CD4-positive, alpha-beta memory T cell (primary cell): Measurements from ENCODE around the gene CDAN1. TPM values are rescaled to one million over a fixed set of nuclear protein-coding genes. Genes with fewer than 3 reads are reported as not detected.

Experiments
- CTCF ChIA-PET: fragments of 350-600 bp; sonication (Branson Sonifier 250); formaldehyde crosslinking; loops from one replicate; lab custom pipeline; 2021; ENCODE audit warnings: inconsistent platforms; ENCODE audit not compliant: partially characterized antibody; lab: Charles Lee
- POLR2A ChIA-PET: fragments of 350-600 bp; sonication (Branson Sonifier 250); formaldehyde crosslinking; loops from one replicate; lab custom pipeline; 2021; ENCODE audit not compliant: partially characterized antibody; lab: Charles Lee
- DNase-seq, 5 donors: peaks; one replicate each; pipeline versions ENCODE4 v3.0.0 to v3.0.0-alpha.2; 2020 to 2022; ENCODE audit warnings: mixed read lengths in 1 of 5
- H3K27ac ChIP-seq: one replicate; pipeline ENCODE4 v1.7.0; 2013; ENCODE audit warnings: low read depth, low read length
- H3K27me3 ChIP-seq: 2 replicates; pipeline ENCODE4 v1.7.0; 2013; ENCODE audit warnings: mild to moderate bottlenecking, low read length, moderate library complexity; ENCODE audit not compliant: insufficient read depth
- H3K36me3 ChIP-seq: 2 replicates; pipeline ENCODE4 v1.7.0; 2013; ENCODE audit warnings: mild to moderate bottlenecking, low read length, moderate library complexity; ENCODE audit not compliant: insufficient read depth
- H3K4me1 ChIP-seq: 2 replicates; pipeline ENCODE4 v1.7.0; 2013; ENCODE audit warnings: mild to moderate bottlenecking, low read length, moderate library complexity; ENCODE audit not compliant: insufficient read depth
- H3K4me3 ChIP-seq, 2 donors: one replicate each; pipeline ENCODE4 v1.7.0; 2013; ENCODE audit warnings: low read length in 2 of 2, mild to moderate bottlenecking in 1 of 2
- H3K9me3 ChIP-seq, 2 donors: one replicate each; pipeline ENCODE4 v1.7.0; 2013; ENCODE audit warnings: low read length in 2 of 2, control low read depth in 1 of 2; ENCODE audit not compliant: control insufficient read depth in 1 of 2
- H3K27ac Mint-ChIP-seq, 7 donors: one replicate each; pipeline ENCODE4 v1.8.0; 2020 to 2021; ENCODE audit warnings: mixed read lengths in 7 of 7, mild to moderate bottlenecking in 6 of 7, inconsistent platforms in 3 of 7, moderate library complexity in 3 of 7
- H3K27me3 Mint-ChIP-seq, 2 donors: one replicate each; pipeline ENCODE4 v1.8.0; 2020 to 2021; ENCODE audit warnings: mixed read lengths in 2 of 2
- H3K36me3 Mint-ChIP-seq, 2 donors: one replicate each; pipeline ENCODE4 v1.8.0; 2020 to 2021; ENCODE audit warnings: mixed read lengths in 2 of 2, inconsistent platforms in 1 of 2, mild to moderate bottlenecking in 1 of 2
- H3K4me1 Mint-ChIP-seq, 4 donors: one replicate each; pipeline ENCODE4 v1.8.0; 2020 to 2021; ENCODE audit warnings: mixed read lengths in 4 of 4, mild to moderate bottlenecking in 1 of 4
- H3K4me3 Mint-ChIP-seq, 8 donors: one replicate each; pipeline ENCODE4 v1.8.0; 2020 to 2021; ENCODE audit warnings: mixed read lengths in 8 of 8, mild to moderate bottlenecking in 7 of 8, moderate library complexity in 6 of 8, inconsistent platforms in 3 of 8
- H3K9me3 Mint-ChIP-seq, 8 donors: one replicate each; pipeline ENCODE4 v1.8.0; 2020 to 2021; ENCODE audit warnings: mixed read lengths in 8 of 8, mild to moderate bottlenecking in 5 of 8, inconsistent platforms in 3 of 8, moderate library complexity in 1 of 8
- intact Hi-C: fragments of 100-400 bp; cut with micrococcal nuclease; formaldehyde crosslinking; loops from one replicate; pipeline ENCODE4 v1.15.1; 2023
- polyA plus RNA-seq, 2 donors: library from polyadenylated mRNA; unstranded; fragments of 300-500 nt; fragmentation: Illumina TruSeq; gene quantifications; one replicate each; pipeline ENCODE4 v1.2.3, GENCODE V29; 2021
- total RNA-seq, 2 experiments: library from RNA; stranded (reverse); gene quantifications; one replicate each; pipeline ENCODE4 v1.2.3, GENCODE V29; 2021

Gene CDAN1
- total and polyA plus RNA-seq, 4 experiments from 2014 or later, result 5.7 to 36.5 (median 22.3) TPM

- Histone ChIP-seq H3K4me1 (no peaks in the 10 kb centered on the region), H3K36me3 (no peaks in the 10 kb centered on the region), H3K9me3 (no peaks in the 10 kb centered on the region), H3K27me3 (no peaks in the 10 kb centered on the region), H3K27ac (no peak overlapping the region), H3K4me3 (no peak overlapping the region)
- Mint-ChIP-seq H3K4me3 (no peak overlapping the region), H3K27me3 (no peaks in the 10 kb centered on the region), H3K36me3 (peaks cover 6 to 11% of the 10 kb centered on the region in 2 donors), H3K9me3 (no peaks in the 10 kb centered on the region), H3K27ac (no peak overlapping the region), H3K4me1 (no peaks in the 10 kb centered on the region)
- ChIA-PET CTCF (interaction anchor here (1.6 to 2.3 kb wide), 2 partner anchors 10 to 13 kb away, joined by 3 to 6 read pairs; no protein-coding TSS in a partner anchor), POLR2A (interaction anchor here (0.5 kb wide), 1 partner anchor 163 kb away, joined by 3 read pairs; no protein-coding TSS in a partner anchor)
- intact Hi-C loops, result no loop called here
- DNase-seq, result no peak
Measured at GRCh38 chr15:42716125-42716524, 20.8 kb downstream of the CDAN1 start.

GRCh38 chr15:42712584-42712983 is 24.3 kb downstream of the CDAN1 start:
- Histone ChIP-seq H3K4me3 (no peak overlapping the region), H3K27me3 (no peaks in the 10 kb centered on the region), H3K4me1 (no peaks in the 10 kb centered on the region), H3K9me3 (no peaks in the 10 kb centered on the region), H3K36me3 (no peaks in the 10 kb centered on the region), H3K27ac (no peak overlapping the region)
- intact Hi-C loops, result no loop called here
- Mint-ChIP-seq H3K4me1 (peaks cover 0 to 5% (median 0%) of the 10 kb centered on the region in 4 donors), H3K9me3 (no peaks in the 10 kb centered on the region), H3K4me3 (no peak overlapping the region), H3K27ac (no peak overlapping the region), H3K36me3 (no peaks in the 10 kb centered on the region), H3K27me3 (no peaks in the 10 kb centered on the region)
- ChIA-PET POLR2A (no interaction called here), CTCF (no interaction called here)
- no peak for DNase-seq

GRCh38 chr15:42711746-42712145 is 25.2 kb downstream of the CDAN1 start:
- ChIA-PET CTCF (no interaction called here), POLR2A (no interaction called here)
- no peak overlapping the region for H3K27ac ChIP-seq
- H3K27ac Mint-ChIP-seq, result no peak overlapping the region
- no peaks in the 10 kb centered on the region for H3K36me3 ChIP-seq
- no peak overlapping the region for H3K4me3 Mint-ChIP-seq
- DNase-seq, result no peak
- no peaks in the 10 kb centered on the region for H3K27me3 ChIP-seq
- intact Hi-C loops, result no loop called here
- H3K4me1 ChIP-seq, result no peaks in the 10 kb centered on the region
- no peaks in the 10 kb centered on the region for H3K9me3 ChIP-seq
- H3K36me3 Mint-ChIP-seq, result no peaks in the 10 kb centered on the region
- no peaks in the 10 kb centered on the region for H3K9me3 Mint-ChIP-seq
- no peaks in the 10 kb centered on the region for H3K27me3 Mint-ChIP-seq
- no peak overlapping the region for H3K4me3 ChIP-seq
- peaks cover 0 to 5% (median 0%) of the 10 kb centered on the region in 4 donors for H3K4me1 Mint-ChIP-seq

- intact Hi-C loops, result no loop called here
- Mint-ChIP-seq H3K4me3 (no peak overlapping the region), H3K27me3 (no peaks in the 10 kb centered on the region), H3K27ac (no peak overlapping the region), H3K36me3 (no peaks in the 10 kb centered on the region), H3K9me3 (no peaks in the 10 kb centered on the region), H3K4me1 (peaks cover 0 to 5% (median 0%) of the 10 kb centered on the region in 4 donors)
- POLR2A ChIA-PET, result no interaction called here
- Histone ChIP-seq H3K27ac (no peak overlapping the region), H3K4me1 (no peaks in the 10 kb centered on the region), H3K27me3 (no peaks in the 10 kb centered on the region), H3K4me3 (no peak overlapping the region), H3K9me3 (no peaks in the 10 kb centered on the region), H3K36me3 (no peaks in the 10 kb centered on the region)
- no peak for DNase-seq
- CTCF ChIA-PET, result no interaction called here
Measured at GRCh38 chr15:42710662-42711061, 26.3 kb downstream of the CDAN1 start.

GRCh38 chr15:42707873-42708544 is 28.9 kb downstream of the CDAN1 start:
- H3K27me3 Mint-ChIP-seq, result no peaks in the 10 kb centered on the region
- H3K27ac Mint-ChIP-seq, result no peak overlapping the region
- ChIA-PET POLR2A (no interaction called here), CTCF (interaction anchor here (1.7 kb wide), 1 partner anchor 219 kb away, joined by 8 read pairs; no protein-coding TSS in a partner anchor)
- intact Hi-C loops, result no loop called here
- no peak for DNase-seq
- H3K4me1 Mint-ChIP-seq, result peaks cover 0 to 5% (median 0%) of the 10 kb centered on the region in 4 donors
- no peak overlapping the region for H3K4me3 Mint-ChIP-seq
- H3K36me3 Mint-ChIP-seq, result no peaks in the 10 kb centered on the region
- no peaks in the 10 kb centered on the region for H3K9me3 Mint-ChIP-seq
- no peak overlapping the region for H3K4me3 ChIP-seq
- no peaks in the 10 kb centered on the region for H3K27me3 ChIP-seq
- no peak overlapping the region for H3K27ac ChIP-seq
- H3K4me1 ChIP-seq, result no peaks in the 10 kb centered on the region
- no peaks in the 10 kb centered on the region for H3K36me3 ChIP-seq
- H3K9me3 ChIP-seq, result no peaks in the 10 kb centered on the region

GRCh38 chr15:42707068-42707467 is 29.9 kb downstream of the CDAN1 start:
- Mint-ChIP-seq H3K36me3 (no peaks in the 10 kb centered on the region), H3K27me3 (no peaks in the 10 kb centered on the region), H3K27ac (peak overlapping the region in 1 of 7 donors; percentile 13), H3K4me3 (no peak overlapping the region), H3K4me1 (peaks cover 0 to 5% (median 0%) of the 10 kb centered on the region in 4 donors), H3K9me3 (no peaks in the 10 kb centered on the region)
- no peaks in the 10 kb centered on the region for H3K9me3 ChIP-seq
- no peaks in the 10 kb centered on the region for H3K4me1 ChIP-seq
- POLR2A ChIA-PET, result no interaction called here
- no peaks in the 10 kb centered on the region for H3K36me3 ChIP-seq
- intact Hi-C loops, result no loop called here
- H3K27ac ChIP-seq, result no peak overlapping the region
- CTCF ChIA-PET, result interaction anchor here (0.8 to 5.3 kb wide), 3 partner anchors 11 to 497 kb away, joined by 3 to 80 read pairs (median 3); no protein-coding TSS in a partner anchor
- no peak for DNase-seq
- no peak overlapping the region for H3K4me3 ChIP-seq
- H3K27me3 ChIP-seq, result no peaks in the 10 kb centered on the region

- Mint-ChIP-seq H3K27ac (peak overlapping the region in 1 of 7 donors; percentile 75), H3K4me1 (peaks cover 0 to 5% (median 0%) of the 10 kb centered on the region in 4 donors), H3K36me3 (peaks cover 0 to 4% of the 10 kb centered on the region in 2 donors), H3K27me3 (no peaks in the 10 kb centered on the region), H3K4me3 (no peak overlapping the region), H3K9me3 (no peaks in the 10 kb centered on the region)
- intact Hi-C loops, result no loop called here
- ChIA-PET CTCF (interaction anchor here (0.9 to 5.3 kb wide), 5 partner anchors 10 to 581 kb away, joined by 3 to 80 read pairs (median 6); no protein-coding TSS in a partner anchor), POLR2A (interaction anchor here (0.8 kb wide), 1 partner anchor 221 kb away, joined by 3 read pairs; no protein-coding TSS in a partner anchor)
- no peaks in the 10 kb centered on the region for H3K4me1 ChIP-seq
- no peak for DNase-seq
- H3K4me3 ChIP-seq, result no peak overlapping the region
- no peaks in the 10 kb centered on the region for H3K27me3 ChIP-seq
- no peaks in the 10 kb centered on the region for H3K9me3 ChIP-seq
- no peaks in the 10 kb centered on the region for H3K36me3 ChIP-seq
- H3K27ac ChIP-seq, result no peak overlapping the region
Measured at GRCh38 chr15:42705336-42705735, 31.6 kb downstream of the CDAN1 start.
